GM12891 (cell line): ENCODE data around the gene DSG3.

Experiments
- POLR2A ChIP-seq: IDR thresholded peaks from 2 replicates; pipeline ENCODE4 v1.6.1; 2011; ENCODE audit warnings: low read depth, low read length, control low read depth
- POLR2AphosphoS5 ChIP-seq: IDR thresholded peaks from 2 replicates; pipeline ENCODE4 v1.6.1; 2011; ENCODE audit warnings: low read depth, low read length, control low read depth

DNA sequence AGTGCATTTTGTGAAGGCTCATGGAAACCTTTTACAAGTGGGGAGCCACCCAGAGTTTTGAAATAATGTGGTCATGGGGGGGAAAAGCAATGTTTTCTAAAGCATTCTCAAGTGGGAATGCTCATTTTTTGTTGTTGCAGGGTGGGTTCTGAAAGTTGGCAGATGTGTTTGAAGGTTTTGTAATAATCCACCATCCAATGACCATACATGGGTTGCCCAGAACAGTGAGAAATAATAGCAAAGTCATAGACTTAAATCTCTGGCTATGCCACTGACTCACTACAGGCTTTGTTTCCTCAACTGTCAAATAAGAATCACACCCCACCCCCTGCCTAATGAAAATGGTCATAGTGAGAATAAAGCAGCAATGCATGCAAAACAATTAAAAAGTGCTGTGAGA lies 2.9 kb downstream of the DSG3 start:
- TF ChIP-seq POLR2A = no peak
- no peak for TF ChIP-seq POLR2AphosphoS5
